ENCODE measurements around the gene PPIL1.
"Not testable (repeated sequence)": the region's sequence is repeated elsewhere in the genome, so short reads cannot be mapped to it uniquely, and the experiment has no call there.

PPIL1 gene

DNA sequence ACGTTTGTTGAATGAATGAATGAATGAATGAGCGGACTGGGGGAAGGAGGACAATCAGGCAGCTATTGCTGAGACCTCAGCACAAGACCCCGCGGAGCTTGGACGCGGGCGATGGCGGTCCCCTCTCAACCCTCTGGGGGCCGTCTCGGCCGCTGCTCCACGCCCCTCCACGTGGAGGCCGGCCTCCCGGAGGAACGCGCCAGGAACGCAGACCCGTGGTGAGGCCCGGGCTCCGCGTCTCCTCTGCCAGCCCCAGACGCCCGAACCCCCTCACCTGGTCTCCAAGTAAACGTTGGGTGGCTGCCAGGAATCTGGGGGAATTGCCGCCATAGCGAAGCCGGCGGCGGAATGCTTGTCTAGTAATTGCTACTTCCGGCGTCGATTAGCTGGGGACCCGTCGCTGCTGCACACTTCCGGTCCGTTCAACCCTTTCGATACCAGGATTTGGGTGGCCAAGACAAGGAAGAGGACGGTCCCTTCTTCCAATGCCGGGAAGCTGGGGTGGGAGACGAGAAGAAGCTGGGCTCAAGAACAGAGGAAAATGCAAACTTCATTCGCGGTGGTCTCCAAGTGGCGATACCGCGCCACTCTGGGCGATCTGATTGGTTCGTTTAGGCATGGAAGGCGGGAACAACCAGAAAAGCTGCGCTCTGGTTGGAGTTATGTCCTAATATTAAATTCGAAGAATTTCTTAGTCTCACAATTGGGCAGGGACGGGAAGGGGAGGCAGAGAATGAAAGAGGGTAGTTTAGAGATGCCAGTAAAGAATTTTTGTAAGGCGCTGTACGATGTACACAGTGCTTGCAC, at the start of gene PPIL1:
Gene PPIL1, minus strand, starts transcription at position 361 of the 807 bp plus-strand sequence. Its CDS starts 31 bp downstream, at position 330.
- peak; percentile 95 to 97 for DNase-seq

DNA sequence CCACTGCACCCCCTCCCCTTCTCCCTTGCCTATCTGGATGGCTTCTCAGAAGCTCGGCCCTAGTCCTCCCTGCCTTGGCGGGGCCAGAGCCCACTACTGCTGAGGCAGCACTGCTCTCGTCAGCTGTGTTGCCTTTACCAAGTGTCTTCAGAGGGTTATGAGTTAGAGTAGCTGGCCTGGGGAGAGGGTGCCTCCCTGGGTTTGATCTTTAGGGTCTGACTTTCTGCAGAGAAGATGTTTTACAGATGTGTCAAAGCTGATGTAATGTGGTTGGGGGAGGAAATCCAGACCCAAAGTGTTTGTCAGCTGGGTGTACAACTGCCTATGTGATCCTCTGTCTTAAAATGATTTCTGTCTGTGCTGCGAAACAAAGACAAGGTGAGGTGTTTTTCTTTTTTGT, 49.5 kb upstream of the PPIL1 start:
- DNase-seq, result no peak

DNA sequence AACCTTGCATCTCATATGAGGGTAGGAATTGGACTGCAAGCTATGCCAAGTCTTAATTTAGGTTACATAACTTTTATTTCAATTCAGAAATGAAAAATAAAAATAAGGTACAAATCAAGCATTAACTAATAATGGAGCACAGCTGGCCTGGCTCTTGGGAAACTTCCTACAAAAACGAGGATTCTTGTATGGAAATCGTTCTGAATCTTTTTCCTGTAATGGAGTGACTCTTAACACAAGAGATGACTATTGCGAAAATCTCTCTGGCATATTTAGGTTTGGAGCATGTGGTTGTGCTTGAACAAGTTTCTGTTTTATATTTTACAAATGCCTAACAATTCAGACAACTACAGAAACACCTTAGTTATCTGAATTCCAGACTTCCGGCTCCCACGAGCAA, 45.9 kb upstream of the PPIL1 start:
- DNase-seq, result no peak

DNA sequence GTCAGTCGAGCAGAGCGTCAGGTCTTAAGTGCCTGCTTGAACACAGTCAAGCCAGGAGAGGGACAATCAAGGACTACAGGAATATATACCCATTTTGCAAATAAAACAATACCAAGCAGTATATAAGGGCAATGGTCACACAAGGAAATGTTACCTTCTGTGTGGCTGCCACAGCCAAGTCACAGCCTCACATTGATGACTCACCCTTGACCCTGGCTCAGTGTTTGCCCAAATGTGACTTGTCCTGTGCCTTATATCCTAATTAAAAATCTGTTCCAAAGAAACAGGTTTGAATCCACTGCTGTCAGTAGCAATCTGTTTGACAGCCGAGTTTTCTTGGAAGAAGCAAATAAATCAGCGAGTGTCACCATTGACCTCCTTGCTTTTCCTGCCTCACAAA, 45.4 kb upstream of the PPIL1 start:
- DNase-seq, result no peak

DNA sequence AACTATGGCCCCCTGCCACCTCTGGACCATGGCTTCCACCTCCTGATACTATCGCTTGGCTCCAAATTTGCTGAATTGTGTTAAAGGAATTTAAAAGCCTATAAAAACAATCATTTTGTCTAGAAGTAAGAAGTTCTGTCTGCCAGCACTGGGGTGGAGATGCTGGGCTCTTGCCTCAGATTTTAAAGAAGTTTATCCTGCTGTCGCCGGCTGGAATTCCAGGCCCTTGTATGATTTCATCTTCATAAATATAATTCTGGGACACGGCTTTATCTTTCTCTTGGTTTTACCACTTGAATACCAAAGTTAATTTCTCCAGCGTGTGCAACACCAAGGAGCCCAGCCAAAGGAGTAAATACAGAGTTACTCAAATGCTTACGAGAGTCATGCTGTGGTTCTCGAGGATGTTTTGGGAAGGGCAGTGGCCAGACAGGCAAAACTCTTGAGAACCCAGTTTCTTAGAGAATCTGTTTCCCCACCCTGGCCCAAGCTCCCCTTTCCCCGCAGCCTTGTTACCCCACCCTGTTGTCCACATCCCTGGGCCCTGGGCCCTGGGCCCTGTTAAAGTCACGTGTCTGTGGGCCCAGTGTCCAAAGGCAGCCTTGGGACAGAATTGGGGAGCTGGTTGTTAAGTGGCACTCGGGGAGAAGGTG, 43.1 kb upstream of the PPIL1 start:
- no peak for DNase-seq

DNA sequence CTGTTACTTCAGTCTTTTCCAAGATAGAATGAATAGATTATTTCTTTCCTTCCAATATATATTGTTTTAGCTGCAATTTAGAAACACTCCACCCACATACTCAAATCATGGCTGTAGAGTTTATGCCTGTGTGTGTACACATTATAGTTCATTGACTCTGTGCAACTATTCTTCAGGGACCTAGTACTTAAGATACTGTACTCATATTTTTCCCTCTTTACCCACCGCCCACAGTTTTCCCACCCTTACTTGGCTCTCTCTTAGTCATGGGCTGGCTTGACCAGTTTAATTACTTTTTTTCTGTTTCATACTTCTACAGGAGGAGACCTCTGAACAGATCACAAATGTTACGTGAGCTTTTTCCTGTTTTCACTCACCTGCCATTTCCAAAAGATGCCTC, 41.5 kb upstream of the PPIL1 start:
- no peak for DNase-seq

DNA sequence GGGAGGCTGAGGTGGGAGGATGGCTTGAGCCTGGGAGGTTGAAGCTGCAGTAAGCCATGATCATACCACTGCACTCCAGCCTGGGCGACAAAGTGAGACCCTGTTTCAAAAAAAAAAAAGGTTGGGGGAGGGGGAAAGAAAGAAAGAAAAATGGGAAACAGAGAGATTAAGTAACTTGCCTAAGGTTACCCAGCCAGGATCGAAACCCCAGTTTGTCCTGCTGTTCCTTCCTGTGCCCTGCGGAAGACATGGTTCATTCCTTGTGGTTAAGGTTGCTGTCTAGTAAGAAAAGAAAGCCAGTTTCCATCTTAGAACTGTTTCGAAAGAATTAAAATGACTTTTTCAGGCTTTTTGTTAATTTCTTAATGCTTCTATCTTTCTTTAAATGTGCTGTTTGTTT, 41.0 kb upstream of the PPIL1 start:
- DNase-seq, result no peak

DNA sequence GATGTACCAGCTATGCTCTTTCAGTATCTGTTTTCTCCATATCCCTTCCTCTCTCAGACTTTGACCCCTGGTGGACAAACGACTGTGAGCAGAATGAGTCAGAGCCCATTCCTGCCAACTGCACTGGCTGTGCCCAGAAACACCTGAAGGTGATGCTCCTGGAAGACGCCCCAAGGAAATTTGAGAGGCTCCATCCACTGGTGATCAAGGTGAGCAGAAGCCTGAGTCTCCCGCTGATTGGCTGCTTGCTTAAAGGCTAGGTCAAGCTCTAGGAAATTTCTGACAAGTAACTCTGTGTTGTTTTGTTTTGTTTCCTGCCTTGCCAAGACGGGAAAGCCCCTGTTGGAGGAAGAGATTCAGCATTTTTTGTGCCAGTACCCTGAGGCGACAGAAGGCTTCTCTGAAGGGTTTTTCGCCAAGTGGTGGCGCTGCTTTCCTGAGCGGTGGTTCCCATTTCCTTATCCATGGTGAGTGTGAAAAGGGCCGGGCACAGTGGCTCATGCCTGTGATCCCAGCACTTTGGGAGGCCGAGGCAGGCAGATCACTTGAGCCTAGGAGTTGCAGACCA, 39.7 kb upstream of the PPIL1 start:
- peak in 1 of 2 experiments; percentile 29 for DNase-seq

DNA sequence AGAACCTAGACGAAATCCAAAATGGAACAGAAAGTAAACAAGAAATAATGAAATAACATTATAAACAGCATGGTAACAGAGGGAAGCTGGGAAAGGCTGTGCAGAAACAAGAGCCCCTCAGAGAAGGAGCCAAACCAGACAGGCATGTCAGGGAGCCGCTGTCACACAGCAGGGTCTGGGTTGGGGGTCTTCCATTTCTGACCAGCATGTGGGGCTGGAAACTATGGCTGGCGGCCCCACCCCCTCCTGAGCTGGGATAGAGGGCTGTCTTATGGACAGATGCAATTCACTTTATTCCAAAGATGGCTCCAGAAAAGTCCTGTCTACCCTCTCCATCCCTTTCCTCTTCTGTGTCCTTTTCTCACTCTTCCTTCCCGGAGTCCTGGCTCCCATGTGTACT, 38.5 kb upstream of the PPIL1 start:
- no peak for DNase-seq

DNA sequence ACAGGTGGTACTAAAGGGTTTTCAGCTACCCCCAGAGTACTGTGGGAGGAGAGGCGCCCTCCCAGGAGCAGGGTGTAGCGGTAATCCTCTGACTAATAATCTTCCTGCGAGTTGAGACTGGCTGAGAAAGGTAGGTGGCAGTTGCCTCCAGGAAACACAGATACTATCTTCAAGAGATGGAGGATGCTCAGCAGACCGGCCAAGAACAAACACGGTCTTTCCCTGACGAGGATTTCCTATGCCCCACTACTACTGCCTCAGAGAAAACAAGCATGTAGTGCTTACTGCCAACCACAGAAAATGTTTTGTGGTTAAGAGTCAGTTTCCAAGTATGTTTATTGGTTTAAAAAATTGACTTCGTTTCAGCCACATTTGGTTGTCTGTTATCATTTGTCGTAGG, 38.0 kb upstream of the PPIL1 start:
- no peak for DNase-seq

DNA sequence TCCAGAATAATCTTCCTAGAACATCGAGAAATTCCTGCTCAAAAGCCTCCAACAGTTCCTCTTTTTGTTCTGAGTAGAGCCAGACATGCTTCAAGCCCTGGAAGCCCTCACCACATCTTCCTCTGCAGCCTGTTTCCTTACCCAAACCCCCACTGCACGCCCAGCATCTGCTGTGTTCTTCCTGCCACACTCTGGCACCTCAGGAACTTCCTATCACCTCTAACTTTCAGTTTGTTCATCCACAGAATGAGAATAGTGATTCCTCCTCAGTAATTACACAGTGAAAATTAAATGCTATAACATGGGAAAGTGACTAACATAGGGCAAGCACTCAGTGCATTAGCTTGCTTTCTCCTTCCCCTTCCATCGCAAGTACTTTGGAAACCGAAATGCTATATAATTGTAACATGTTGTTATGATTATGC, 37.4 kb upstream of the PPIL1 start:
- no peak for DNase-seq

DNA sequence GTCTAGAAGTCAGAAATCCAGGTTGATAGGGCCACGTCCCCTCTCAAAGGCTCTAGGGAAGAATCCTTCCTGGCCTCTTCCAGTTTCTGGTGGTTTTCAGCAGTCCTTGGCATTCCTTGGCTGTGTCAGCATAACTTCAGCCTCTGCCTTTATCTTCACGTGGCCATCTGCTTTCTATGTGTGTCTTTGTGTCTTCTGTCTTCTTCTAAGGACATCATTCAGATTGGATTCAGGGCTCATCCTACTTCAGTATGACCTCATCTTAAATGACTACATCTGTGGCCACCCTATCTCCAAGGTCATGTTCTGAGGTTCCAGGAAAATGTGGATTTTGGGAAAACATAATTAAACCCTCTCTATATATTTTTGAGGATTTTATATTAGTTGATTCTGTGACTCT, 34.1 kb upstream of the PPIL1 start:
- DNase-seq, result no peak

DNA sequence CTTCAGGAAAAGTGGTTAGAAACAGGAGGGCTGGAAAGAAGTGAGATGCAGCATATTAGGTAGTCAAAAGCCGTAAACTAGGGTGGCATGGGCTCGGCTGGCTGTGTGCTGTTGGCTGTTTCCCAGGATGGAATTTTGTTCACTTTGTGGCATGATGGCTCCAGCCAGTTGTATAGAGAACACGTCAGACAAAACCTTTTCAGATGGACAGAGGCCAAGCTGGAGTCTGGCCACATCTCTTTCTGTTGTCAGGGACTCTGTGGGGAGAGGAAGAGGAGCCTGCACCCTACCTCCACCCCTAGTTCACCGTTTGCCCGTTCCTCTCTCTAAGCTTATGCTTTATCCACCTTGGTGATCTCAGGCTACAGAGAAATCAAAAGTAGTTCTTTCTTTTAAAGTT, 33.2 kb upstream of the PPIL1 start:
- no peak for DNase-seq

DNA sequence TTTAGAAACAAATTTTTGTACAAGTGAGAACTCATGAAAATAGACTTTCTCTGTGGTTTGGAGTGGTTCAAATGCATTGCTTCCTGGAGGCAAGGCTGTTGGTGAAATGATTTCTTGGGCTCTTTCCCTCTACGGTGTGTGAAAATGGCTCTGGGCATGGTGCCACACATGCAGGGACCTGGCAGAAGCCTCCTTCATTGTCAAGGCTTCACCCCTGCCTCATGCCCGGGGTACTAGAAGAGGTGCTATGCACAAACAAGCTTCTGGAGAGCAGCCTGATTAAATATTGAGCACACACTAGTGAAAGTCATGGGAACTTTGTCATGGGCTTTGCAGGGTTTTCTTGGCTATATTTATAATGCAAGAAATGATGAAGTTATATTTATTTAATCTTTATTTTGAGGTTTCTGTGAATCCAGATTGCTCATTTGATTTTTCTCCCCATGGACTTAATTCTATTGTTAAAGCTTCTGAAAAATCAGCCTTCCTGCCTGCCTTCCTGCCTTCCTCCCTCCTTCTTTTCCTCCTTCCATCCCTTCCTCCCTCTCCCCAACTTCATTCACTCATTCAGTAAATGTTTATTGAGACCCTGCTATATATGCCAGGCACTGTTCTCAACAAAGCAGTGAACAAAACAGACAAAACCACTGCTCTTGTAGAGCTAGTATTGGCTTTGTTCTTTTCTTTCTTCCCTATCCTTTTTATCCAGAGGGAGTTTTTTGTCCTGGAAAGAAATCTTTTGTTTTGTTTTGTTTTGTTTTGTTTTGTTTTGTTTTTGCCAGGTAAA, 32.1 kb upstream of the PPIL1 start:
- DNase-seq, result no peak

DNA sequence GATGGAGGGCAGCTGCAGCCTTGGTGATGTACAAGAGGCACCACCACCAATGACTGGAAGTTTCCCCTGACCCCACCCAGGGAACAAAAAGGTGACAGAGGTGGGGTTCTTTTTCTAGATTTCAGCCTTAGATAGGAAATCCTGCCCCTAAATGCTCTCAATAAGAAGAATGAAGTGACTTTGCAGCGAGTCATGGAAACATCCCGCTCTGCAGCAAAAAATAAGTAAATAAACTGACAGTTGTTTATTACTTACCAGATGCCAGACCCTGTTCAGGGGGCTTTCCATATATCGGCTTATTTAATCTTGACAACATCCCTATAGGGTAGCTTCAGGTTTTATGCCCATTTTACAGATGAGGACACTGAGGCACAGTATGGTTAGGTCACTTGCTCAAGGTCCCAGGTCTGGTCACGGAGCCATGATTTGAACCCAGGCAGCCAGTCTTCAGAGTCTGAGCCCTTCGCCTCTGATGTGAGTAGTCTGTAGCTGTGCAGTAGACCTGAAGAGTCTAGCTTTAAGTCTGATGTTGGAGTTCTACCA, 30.3 kb upstream of the PPIL1 start:
- no peak for DNase-seq

DNA sequence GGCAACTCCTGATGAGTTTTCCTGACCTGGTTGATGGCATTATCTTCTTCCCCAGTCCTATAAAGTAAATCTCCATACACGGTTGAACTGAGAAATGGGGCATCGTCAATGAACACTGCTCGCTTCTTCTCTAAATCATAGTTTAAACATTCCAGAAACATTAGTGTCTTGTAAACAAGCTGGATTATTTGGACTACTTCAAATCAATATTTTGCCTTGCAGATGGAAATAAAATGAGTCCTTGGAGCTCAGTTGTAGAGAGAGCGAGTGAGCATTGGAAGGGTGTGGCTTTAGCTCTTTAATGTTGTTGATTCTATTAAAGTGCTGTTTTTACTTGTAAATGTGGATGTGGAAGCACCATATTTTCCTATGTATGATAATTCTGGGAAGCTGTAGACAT, 29.5 kb upstream of the PPIL1 start:
- DNase-seq, result peak; percentile 53 to 62

DNA sequence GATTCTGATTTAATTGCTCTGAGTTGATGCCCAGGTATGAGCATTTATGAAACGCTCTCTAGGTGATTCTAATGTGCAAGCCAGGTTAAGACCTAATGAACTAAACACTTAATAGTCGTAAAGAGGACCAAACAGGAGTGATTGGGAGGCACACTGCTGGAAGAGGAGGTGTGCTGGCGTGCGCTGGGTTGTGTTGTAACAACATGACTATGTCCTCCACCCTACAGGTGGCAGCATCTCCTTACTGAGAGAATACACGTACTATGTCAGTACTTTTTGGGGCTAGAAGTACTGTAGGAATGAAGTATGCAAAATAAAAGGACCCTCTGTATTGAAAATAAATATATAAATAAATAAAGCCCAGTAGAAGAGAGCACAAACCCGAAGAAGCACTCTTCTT, 23.0 kb upstream of the PPIL1 start:
- DNase-seq, result no peak

DNA sequence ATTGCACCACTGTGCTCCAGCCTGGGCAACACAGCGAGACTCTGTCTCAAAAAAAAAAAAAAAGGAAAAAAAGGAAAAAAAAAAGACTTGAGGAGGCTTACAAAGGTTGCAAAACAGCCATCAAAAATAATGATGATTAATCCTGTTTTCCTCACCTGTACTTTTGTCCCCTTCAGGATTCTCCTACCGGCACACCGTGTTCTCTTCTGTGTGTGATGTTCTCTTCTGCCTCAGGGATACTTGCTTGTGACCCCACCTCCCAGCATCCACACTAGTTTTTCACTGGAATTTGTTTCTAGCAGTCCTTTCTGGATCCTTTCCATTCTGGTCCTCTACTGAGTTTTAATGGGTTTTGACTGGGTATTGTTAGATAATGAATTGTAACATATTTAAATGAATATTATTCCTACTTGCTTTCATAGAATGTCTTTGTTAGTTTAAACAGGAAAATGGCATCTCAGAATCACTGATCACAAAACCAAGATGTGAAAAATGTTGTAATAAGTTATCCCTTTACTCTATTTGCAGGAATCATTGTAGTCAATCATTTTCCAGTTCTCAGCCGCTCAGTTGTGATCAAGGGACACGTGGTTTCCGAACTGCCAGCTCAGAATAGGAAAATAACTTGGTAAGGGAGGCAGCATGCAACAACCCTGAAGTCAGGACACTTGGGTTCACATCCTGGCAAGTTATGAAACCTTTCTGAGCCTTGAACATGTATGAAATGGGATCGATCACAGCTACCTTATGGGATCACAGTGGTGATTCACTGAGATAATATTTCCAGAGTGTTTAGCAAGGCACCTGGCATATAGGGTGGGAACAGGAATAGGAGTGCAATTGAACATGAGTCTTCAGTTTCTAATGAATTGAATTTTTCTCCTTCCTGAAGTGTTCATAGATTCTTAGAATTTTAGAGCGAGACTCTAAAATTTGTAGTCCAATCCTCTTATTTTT, 19.7 kb upstream of the PPIL1 start:
- DNase-seq, result no peak

DNA sequence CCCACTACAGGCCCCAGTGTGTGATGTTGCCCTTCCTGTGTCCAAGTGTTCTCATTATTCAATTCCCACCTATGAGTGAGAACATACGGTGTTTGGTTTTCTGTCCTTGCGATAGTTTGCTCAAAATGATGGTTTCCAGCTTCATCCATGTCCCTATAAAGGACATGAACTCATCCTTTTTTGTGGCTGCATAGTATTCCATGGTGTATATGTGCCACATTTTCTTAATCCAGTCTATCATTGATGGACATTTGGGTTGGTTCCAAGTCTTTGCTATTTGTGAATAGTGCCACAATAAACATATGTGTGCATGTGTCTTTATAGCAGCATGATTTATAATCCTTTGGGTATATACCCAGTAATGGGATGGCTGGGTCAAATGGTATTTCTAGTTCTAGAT, 16.6 kb upstream of the PPIL1 start:
- not testable (repeated sequence) for DNase-seq

DNA sequence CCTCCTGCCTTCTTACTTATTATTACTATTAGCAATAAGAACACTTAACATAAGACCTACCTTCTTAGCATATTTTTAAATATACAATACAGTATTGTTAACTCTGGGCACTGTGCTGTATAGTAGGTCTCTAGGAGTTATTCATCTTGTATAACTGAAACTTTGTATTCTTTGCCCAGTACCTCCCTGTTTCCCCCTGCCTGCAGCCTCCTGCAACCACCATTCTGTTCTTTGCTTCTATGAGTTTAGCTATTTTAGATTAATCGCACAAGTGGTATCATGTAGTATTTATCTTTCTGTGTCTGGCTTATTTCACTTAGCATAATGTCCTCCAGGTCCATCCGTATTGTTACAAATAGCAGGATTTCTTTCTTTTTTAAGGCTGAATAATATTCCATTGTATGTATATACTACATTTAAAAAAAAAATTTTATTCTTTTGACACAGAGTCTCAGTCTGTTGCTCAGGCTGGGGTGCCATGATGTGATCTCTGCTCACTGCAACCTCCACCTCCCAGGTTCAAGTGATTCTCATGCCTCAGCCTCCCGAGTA, 15.6 kb upstream of the PPIL1 start:
- DNase-seq, result no peak

DNA sequence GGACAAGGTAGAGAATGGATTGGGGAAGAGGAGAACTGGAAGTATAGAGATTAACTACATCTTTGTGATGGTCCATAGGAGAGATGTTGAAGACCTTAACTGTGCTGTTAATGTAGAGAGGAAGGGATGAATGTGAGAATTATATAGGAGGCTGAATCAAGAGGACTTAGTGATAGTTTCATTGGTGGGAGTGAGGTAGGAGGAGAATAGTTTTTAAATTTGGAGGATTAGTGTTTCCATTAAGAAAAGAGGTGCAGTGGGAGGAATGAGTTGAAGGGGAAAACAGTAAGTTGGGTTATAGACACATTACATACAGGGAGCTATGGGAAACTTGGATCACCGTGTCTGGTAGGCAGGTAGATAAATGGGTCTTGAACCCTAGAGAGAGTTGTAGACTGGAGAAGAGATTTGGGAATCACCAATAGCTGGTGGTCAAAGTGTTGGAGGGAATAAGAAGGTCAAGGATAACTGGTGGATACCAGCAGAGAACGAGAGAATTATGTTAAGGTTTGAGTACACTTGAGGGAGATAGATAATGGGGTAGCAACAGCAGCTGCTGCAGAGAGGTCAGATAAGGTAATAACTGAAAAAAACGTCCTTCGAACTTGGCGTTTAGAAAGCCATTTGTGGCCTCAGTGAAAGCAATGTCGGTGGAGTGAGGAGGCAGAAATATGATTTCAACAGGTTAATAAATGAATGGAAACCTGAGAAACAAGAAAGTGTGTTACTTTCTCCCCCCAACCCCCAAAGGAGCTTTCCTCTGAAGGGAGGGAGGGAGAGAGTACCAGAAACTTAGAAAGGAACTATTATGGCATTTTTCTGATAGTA, 14.3 kb upstream of the PPIL1 start:
- DNase-seq, result no peak

Data from NCI-H526 (cell line).